Fibroblast of lung (primary cell): Measurements from ENCODE around the gene CXCL12. TPM values are rescaled to one million over a fixed set of nuclear protein-coding genes. Genes with fewer than 3 reads are reported as not detected.

Experiments
- DNase-seq, 2 donors: peaks; one replicate each; pipeline versions ENCODE4 v3.0.0 to v3.0.0-alpha.2; 2010; ENCODE audit warnings: low read depth in 2 of 2
- H2AFZ ChIP-seq: 2 replicates; pipeline ENCODE4 v1.5.1; 2012; ENCODE audit warnings: low read length, control low read depth, inconsistent platforms
- H3K27ac ChIP-seq: 2 replicates; pipeline ENCODE4 v1.5.1; 2011; ENCODE audit warnings: low read length, control low read depth; ENCODE audit not compliant: insufficient read depth
- H3K27me3 ChIP-seq: 2 replicates; pipeline ENCODE4 v1.5.1; 2011; ENCODE audit warnings: mild to moderate bottlenecking, low read length; ENCODE audit not compliant: control insufficient read depth, insufficient read depth
- H3K36me3 ChIP-seq: 2 replicates; pipeline ENCODE4 v1.5.1; 2011; ENCODE audit warnings: low read length; ENCODE audit not compliant: control insufficient read depth, insufficient read depth
- H3K4me1 ChIP-seq: 2 replicates; pipeline ENCODE4 v1.5.1; 2011; ENCODE audit warnings: low read length; ENCODE audit not compliant: control insufficient read depth, insufficient read depth; ENCODE audit errors: extremely low read depth
- H3K4me2 ChIP-seq: 2 replicates; pipeline ENCODE4 v1.5.1; 2011; ENCODE audit warnings: low read length, control low read depth; ENCODE audit not compliant: insufficient read depth; ENCODE audit errors: extremely low read depth
- H3K4me3 ChIP-seq, 4 experiments: fragments of 200-600 bp in 1 of 4; sonication (generic) in 1 of 4; replicated peaks in 1 of 4; 2 replicates each; pipeline ENCODE4 v1.5.1; 2011 to 2016; ENCODE audit warnings: low read length in 4 of 4, low read depth in 3 of 4, mild to moderate bottlenecking in 3 of 4, control low read depth in 2 of 4, inconsistent platforms in 1 of 4, mixed read lengths in 1 of 4; ENCODE audit not compliant: insufficient read depth in 1 of 4; ENCODE audit errors: control extremely low read depth in 1 of 4
- H3K79me2 ChIP-seq: 2 replicates; pipeline ENCODE4 v1.5.1; 2012; ENCODE audit warnings: mild to moderate bottlenecking, low read length, inconsistent platforms; ENCODE audit not compliant: control insufficient read depth, insufficient read depth
- H3K9ac ChIP-seq: 2 replicates; pipeline ENCODE4 v1.5.1; 2011; ENCODE audit warnings: mild to moderate bottlenecking, low read length, control low read depth; ENCODE audit not compliant: insufficient read depth
- H3K9me3 ChIP-seq: 2 replicates; pipeline ENCODE4 v1.5.1; 2012; ENCODE audit warnings: low read depth, low read length; ENCODE audit not compliant: control insufficient read depth, insufficient read depth
- H4K20me1 ChIP-seq: 2 replicates; pipeline ENCODE4 v1.5.1; 2011; ENCODE audit warnings: low read length; ENCODE audit not compliant: control insufficient read depth, insufficient read depth; ENCODE audit errors: extremely low read depth
- CTCF ChIP-seq, 2 donors: IDR thresholded peaks in 1 of 2; conservative IDR thresholded peaks in 1 of 2; 1 replicate in 1 of 2; 2 replicates in 1 of 2; pipeline ENCODE4 v1.5.1; 2011 to 2012; ENCODE audit warnings: low read length in 2 of 2, control low read depth in 1 of 2, inconsistent platforms in 1 of 2, low read depth in 1 of 2, mild to moderate bottlenecking in 1 of 2
- EZH2 ChIP-seq: IDR thresholded peaks from 2 replicates; pipeline ENCODE4 v1.5.1; 2012; ENCODE audit warnings: low read length, control low read depth, mild to moderate bottlenecking; ENCODE audit errors: missing control alignments
- polyA plus RNA-seq, 2 donors: library from polyadenylated mRNA; depleted of rRNA in 1 of 2; stranded (reverse) in 1 of 2; unstranded in 1 of 2; fragments of >200 nt; gene quantifications; 2 replicates each; pipeline ENCODE4 v1.2.1, GENCODE V29; 2011 to 2012; ENCODE audit warnings: missing spikeins in 1 of 2
- total RNA-seq: library from RNA; depleted of rRNA; stranded (reverse); fragments of >200 nt; gene quantifications from 2 replicates; pipeline ENCODE4 v1.2.1, GENCODE V29; 2014

CXCL12 gene
- total and polyA plus RNA-seq, 2 donors (not counting 1 experiment from before 2014, with no cell fraction given) = 268 to 611 TPM

- no peak overlapping the region for H3K4me3 ChIP-seq
- H3K9ac ChIP-seq = no peak overlapping the region
- H3K27ac ChIP-seq = no peak overlapping the region
- no peak for TF ChIP-seq EZH2
- no peak for TF ChIP-seq CTCF (conservative IDR thresholded peaks at IDR 0.05 in 1 of 2, IDR thresholded peaks at IDR 0.05 in 1 of 2; ENCODE audit: low read depth in 1 of 2, low read length in 2 of 2)
- no peaks in the 10 kb centered on the region for H3K4me1 ChIP-seq
- H3K4me2 ChIP-seq = no peak overlapping the region
- no peak for DNase-seq
- no peaks in the 10 kb centered on the region for H4K20me1 ChIP-seq
- H3K9me3 ChIP-seq = no peaks in the 10 kb centered on the region
- H3K79me2 ChIP-seq = no peaks in the 10 kb centered on the region
- no peaks in the 10 kb centered on the region for H3K36me3 ChIP-seq
- H2AFZ ChIP-seq = no peak overlapping the region
- peaks cover 7% of the 10 kb centered on the region for H3K27me3 ChIP-seq
Measured at GRCh38 chr10:44339218-44339617, 45.7 kb downstream of the CXCL12 start.

GRCh38 chr10:44337081-44337480, 47.8 kb downstream of the CXCL12 start:
- H3K4me2 ChIP-seq = no peak overlapping the region
- no peak overlapping the region for H3K27ac ChIP-seq
- H3K27me3 ChIP-seq = peaks cover 3% of the 10 kb centered on the region
- H3K9me3 ChIP-seq = no peaks in the 10 kb centered on the region
- no peak overlapping the region for H3K9ac ChIP-seq
- no peak overlapping the region for H3K4me3 ChIP-seq
- H3K4me1 ChIP-seq = no peaks in the 10 kb centered on the region
- no peak for TF ChIP-seq EZH2
- TF ChIP-seq CTCF (conservative IDR thresholded peaks at IDR 0.05 in 1 of 2, IDR thresholded peaks at IDR 0.05 in 1 of 2; ENCODE audit: low read depth in 1 of 2, low read length in 2 of 2) = no peak
- H3K79me2 ChIP-seq = no peaks in the 10 kb centered on the region
- H3K36me3 ChIP-seq = no peaks in the 10 kb centered on the region
- no peak overlapping the region for H2AFZ ChIP-seq
- no peak for DNase-seq
- H4K20me1 ChIP-seq = no peaks in the 10 kb centered on the region

GRCh38 chr10:44335330-44336021, 49.4 kb downstream of the CXCL12 start:
- DNase-seq = no peak
- no peaks in the 10 kb centered on the region for H3K79me2 ChIP-seq

More at GRCh38 chr10:44335330-44336021, 49.4 kb downstream of the CXCL12 start:
- no peak overlapping the region for H3K4me3 ChIP-seq
- no peaks in the 10 kb centered on the region for H4K20me1 ChIP-seq
- H3K4me2 ChIP-seq = no peak overlapping the region
- no peaks in the 10 kb centered on the region for H3K27me3 ChIP-seq
- no peaks in the 10 kb centered on the region for H3K9me3 ChIP-seq
- H3K27ac ChIP-seq = no peak overlapping the region
- H3K36me3 ChIP-seq = no peaks in the 10 kb centered on the region
- no peak overlapping the region for H2AFZ ChIP-seq
- no peak overlapping the region for H3K9ac ChIP-seq
- no peaks in the 10 kb centered on the region for H3K4me1 ChIP-seq
- TF ChIP-seq CTCF (conservative IDR thresholded peaks at IDR 0.05 in 1 of 2, IDR thresholded peaks at IDR 0.05 in 1 of 2; ENCODE audit: low read depth in 1 of 2, low read length in 2 of 2) = no peak
- no peak for TF ChIP-seq EZH2
